HG02981 (cell line): ENCODE results near the gene AHNAK2.
"Not testable (repeated sequence)": the region's sequence is repeated elsewhere in the genome, so short reads cannot be mapped to it uniquely, and the experiment has no call there.

ENCODE experiments used
- ATAC-seq: cut with Tn5 transposase; IDR thresholded peaks from one replicate; pipeline ENCODE4 v1.9.1; 2021; ENCODE audit warnings: mild to moderate bottlenecking, moderate library complexity; ENCODE audit not compliant: unreplicated experiment

Gene AHNAK2

DNA sequence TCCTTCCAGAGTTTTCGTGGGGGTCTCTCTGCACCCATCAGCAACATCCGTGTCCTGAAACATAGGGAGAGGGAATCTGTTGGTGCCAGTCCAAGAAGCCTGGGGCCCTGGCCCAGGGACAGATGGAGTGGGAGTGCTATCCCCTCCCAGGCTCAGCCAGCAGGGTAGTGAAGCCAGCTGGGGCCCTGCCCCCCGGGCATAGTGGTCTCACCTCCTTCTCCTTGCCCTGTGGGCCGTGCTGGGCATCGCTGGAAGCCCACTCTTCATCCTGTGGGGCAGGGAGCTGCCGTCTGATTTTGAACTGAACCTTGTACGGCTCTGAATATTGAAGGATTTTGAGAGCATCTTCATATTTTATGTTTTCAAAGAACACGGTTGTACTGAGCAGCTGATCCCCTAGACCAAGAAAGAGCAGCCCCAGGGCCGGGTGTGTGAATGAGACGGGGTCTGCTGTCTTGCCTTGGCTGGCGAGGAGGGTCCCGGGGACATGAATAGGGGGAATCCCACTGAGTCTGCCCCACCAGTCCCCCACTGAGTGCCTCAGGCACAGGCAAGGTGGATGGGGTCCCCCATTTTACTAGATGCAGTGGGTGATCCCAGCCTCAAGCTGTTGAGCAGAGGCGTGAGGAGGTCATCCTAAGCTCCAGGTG is 23.3 kb downstream of the AHNAK2 start:
- no peak for ATAC-seq

DNA sequence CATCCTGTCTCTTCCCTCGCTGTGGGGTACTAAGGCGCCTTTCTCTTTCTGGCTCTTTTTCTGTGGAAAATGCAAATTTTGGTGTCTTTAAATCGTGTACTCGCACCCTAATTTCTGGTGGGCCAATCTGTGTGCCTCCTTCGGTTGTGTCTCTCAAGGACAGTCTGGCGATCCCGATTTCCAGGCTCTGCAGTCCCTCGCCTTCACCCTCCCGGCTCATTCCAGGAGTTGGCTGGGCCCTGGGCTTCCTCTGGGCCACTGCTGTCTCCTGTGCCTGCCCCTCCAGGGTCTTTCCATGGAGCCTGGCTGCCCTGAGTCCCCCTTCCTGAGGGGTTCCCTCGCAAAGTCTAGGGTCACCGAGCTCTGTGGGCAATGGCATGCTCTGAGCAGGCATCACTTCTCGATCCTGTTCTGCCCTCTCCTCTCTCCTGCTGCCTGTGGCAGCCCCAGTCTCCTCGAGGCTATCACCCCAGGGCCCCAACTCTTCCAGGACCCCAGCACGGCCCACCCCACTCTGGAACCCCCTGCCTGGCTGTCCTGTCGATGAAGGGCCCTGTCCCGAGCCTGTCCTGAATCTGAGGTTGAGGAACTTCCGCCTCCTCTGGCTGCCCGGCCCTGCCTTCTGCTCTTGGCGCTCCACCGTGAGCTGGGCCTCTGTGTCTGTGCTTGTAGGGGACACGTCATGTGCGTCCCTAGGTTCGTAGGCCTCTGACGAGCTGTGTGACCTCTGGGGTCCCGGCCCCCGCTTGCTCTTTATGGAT is 24.1 kb downstream of the AHNAK2 start:
- no peak for ATAC-seq

DNA sequence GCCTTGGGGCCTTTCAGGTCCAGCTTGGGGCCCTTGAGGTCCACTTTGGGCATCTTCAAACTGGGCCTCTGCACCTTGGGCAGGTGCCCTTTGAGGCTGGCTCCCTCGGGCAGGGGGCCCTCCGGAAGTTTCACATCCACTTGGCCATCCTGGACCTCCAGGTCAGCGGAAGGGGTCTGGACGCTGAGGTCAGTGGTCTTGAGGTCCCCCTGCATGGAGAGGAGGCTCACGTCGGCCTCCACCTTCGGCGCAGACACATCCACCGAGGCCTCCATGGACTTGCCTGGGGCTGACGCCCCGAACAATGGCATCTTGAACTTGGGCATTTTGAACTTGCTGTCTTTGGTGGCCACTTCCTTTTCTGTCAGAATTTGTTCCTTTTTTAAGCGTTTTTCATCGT is 25.1 kb downstream of the AHNAK2 start:
- ATAC-seq = no peak

DNA sequence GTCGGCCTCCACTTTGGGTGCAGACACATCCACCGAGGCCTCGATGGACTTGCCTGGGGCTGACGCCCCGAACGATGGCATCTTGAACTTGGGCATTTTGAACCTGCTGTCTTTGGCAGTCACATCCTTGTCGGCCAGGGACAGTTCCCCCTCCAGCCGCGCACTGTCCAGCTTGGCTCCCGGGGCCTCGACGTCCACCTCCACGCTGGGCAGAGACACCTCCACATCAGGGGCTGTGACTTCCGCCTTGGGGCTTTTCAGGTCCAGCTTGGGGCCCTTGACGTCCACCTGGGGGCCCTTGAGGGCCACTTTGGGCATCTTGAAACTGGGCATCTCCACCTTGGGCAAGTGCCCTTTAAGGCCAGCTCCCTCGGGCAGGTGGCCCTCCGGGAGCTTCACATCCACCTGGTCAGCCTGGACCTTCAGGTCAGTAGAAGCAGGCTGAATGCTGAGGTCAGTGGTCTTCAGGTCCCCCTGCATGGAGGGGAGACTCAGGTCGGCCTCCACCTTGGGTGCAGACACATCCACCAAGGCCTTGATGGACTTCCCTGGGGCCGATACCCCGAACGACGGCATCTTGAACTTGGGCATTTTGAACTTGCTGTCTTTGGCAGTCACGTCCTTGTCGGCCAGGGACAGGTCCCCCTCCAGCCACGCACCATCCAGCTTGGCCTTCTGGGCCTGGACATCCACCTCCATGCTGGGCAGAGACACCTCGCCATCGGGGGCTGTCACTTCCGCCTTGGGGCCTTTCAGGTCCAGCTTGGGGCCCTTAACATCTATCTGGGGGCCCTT is 26.1 kb downstream of the AHNAK2 start:
- ATAC-seq = not testable (repeated sequence)

DNA sequence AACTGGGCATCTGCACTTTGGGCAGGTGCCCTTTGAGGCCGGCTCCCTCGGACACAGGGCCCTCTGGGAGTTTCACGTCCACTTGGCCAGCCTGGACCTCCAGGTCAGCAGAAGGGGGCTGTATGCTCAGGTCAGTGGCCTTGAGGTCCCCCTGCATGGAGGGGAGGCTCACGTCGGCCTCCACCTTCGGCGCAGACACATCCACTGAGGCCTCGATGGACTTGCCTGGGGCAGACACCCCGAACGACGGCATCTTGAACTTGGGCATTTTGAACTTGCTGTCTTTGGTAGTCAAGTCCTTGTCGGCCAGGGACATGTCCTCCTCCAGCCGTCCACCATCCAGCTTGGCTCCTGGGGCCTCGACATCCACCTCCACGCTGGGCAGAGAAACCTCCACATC is 27.5 kb downstream of the AHNAK2 start:
- not testable (repeated sequence) for ATAC-seq

DNA sequence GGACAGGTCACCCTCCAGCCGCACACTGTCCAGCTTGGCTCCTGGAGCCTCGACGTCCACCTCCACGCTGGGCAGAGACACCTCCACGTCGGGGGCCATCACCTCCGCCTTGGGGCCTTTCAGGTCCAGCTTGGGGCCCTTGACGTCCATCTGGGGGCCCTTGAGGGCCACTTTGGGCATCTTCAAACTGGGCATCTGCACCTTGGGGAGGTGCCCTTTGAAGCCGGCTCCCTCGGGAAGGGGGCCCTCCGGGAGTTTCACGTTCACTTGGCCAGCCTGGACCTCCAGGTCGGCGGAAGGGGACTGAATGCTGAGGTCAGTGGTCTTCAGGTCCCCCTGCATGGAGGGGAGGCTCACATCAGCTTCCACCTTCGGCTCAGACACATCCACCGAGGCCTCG is 28.2 kb downstream of the AHNAK2 start:
- no peak for ATAC-seq

DNA sequence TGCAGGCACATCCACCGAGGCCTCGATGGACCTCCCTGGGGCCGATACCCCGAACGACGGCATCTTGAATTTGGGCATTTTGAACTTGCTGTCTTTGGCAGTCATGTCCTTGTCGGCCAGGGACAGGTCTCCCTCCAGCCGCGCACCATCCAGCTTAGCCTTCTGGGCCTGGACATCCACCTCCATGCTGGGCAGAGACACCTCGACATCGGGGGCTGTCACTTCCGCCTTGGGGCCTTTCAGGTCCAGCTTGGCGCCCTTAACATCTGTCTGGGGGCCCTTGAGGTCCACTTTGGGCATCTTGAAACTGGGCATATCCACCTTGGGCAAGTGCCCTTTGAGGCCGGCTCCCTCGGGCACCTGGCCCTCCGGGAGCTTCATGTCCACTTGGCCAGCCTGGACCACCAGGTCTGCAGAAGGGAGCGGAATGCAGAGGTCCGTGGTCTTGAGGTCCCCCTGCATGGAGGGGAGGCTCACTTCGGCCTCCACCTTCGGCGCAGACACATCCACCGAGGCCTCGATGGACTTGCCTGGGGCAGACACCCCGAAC is 28.7 kb downstream of the AHNAK2 start:
- not testable (repeated sequence) for ATAC-seq

DNA sequence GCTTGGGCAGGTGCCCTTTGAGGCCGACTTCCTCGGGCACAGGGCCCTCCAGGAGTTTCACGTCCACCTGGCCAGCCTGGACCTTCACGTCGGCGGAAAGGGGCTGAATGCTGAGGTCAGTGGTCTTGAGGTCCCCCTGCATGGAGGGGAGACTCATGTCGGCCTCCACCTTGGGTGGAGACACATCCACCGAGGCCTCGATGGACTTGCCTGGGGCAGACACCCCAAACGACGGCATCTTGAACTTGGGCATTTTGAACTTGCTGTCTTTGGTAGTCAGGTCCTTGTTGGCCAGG is 29.5 kb downstream of the AHNAK2 start:
- no peak for ATAC-seq

DNA sequence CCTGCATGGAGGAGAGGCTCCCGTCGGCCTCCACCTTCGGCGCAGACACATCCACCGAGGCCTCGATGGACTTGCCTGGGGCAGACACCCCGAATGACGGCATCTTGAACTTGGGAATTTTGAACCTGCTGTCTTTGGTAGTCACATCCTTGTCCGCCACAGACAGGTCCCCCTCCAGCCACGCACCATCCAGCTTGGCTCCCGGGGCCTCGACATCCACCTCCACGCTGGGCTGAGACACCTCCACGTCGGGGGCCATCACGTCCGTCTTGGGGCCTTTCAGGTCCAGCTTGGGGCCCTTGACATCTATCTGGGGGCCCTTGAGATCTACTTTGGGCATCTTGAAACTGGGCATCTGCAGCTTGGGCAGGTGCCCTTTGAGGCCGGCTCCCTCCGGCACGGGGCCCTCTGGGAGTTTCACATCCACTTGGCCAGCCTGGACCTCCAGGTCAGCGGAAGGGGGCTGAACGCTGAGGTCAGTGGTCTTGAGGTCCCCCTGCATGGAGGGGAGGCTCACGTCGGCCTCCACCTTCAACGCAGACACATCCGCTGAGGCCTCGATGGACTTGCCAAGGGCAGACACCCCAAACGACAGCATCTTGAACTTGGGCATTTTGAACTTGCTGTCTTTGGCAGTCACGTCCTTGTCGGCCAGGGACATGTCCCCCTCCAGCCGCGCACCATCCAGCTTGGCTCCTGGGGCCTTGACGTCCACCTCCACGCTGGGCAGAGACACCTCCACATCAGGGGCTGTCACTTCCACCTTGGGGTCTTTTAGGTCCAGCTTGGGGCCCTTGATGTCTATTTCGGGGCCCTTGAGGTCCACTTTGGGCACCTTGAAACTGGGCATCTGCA is 30.1 kb downstream of the AHNAK2 start:
- ATAC-seq = not testable (repeated sequence)

DNA sequence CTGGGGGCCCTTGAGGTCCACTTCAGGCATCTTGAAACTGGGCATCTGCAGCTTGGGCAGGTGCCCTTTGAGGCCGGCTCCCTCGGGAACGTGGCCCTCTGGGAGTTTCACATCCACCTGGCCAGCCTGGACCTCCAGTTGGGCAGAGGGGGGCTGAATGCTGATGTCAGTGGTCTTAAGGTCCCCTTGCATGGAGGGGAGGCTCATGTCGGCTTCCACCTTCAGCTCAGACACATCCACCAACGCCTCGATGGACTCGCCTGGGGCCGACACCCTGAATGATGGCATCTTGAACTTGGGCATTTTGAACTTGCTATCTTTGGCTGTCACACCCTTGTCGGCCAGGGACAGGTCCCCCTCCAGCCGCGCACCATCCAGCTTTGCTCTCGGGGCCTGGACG is 31.0 kb downstream of the AHNAK2 start:
- ATAC-seq = not testable (repeated sequence)

DNA sequence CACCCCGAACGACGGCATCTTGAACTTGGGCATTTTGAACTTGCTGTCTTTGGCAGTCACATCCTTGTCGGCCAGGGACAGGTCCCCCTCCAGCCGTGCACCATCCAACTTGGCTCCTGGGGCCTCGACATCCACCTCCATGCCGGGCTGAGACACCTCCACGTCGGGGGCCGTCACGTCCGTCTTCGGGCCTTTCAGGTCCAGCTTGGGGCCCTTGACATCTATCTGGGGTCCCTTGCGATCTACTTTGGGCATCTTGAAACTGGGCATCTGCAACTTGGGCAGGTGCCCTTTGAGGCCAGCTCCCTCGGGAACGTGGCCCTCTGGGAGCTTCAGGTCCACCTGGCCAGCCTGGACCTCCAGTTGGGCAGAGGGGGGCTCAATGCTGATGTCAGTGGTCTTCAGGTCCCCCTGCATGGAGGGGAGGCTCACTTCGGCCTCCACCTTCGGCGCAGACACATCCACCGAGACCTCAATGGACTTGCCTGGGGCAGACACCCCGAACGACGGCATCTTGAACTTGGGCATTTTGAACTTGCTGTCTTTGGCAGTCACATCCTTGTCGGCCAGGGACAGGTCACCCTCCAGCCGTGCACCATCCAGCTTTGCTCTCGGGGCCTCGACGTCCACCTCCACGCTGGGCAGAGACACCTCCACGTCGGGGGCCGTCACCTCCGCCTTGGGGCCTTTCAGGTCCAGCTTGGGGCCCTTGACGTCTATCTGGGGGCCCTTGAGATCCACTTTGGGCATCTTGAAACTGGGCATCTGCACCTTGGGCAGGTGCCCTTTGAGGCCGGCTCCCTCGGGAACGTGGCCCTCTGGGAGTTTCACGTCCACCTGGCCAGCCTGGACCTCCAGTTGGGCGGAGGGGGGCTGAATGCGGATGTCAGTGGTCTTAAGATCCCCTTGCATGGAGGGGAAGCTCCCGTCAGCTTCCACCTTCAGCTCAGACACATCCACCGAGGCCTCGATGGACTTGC is 31.9 kb downstream of the AHNAK2 start:
- not testable (repeated sequence) for ATAC-seq

DNA sequence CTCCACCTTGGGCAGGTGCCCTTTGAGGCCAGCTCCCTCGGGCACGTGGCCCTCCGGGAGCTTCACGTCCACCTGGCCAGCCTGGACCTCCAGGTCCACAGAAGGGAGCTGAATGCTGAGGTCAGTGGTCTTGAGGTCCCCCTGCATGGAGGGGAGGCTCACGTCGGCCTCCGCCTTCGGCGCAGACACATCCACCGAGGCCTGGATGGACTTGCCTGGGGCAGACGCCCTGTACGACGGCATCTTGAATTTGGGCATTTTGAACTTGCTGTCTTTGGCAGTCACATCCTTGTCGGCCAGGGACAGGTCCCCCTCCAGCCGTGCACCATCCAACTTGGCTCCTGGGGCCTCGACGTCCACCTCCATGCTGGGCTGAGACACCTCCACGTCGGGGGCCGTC is 32.9 kb downstream of the AHNAK2 start:
- not testable (repeated sequence) for ATAC-seq

DNA sequence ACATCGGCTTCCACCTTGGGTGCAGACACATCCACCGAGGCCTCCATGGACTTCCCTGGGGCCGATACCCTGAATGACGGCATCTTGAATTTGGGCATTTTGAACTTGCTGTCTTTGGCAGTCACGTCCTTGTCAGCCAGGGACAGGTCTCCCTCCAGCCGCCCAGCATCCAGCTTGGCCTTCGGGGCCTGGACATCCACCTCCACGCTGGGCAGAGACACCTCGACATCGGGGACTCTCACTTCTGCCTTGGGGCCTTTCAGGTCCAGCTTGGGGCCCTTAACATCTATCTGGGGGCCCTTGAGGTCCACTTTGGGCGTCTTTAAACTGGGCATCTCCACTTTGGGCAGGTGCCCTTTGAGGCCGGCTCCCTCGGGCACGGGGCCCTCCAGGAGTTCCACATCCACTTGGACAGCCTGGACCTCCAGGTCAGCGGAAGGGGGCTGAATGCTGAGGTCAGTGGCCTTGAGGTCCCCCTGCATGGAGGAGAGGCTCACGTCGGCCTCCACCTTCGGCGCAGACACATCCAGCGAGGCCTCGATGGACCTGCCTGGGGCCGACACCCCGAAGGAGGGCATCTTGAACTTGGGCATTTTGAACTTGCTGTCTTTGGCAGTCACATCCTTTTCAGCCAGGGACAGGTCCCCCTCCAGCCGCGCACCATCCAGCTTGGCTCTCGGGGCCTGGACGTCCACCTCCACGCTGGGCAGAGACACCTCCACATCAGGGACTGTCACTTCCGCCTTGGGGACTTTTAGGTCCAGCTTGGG is 33.6 kb downstream of the AHNAK2 start:
- ATAC-seq = not testable (repeated sequence)

DNA sequence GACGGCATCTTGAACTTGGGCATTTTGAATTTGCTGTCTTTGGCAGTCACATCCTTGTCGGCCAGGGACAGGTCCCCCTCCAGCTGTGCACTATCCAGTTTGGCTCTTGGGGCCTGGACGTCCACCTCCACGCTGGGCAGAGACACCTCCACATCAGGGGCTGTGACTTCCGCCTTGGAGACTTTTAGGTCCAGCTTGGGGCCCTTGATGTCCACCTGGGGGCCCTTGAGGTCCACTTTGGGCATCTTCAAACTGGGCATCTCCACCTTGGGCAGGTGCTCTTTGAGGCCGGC is 34.2 kb downstream of the AHNAK2 start:
- ATAC-seq = not testable (repeated sequence)

DNA sequence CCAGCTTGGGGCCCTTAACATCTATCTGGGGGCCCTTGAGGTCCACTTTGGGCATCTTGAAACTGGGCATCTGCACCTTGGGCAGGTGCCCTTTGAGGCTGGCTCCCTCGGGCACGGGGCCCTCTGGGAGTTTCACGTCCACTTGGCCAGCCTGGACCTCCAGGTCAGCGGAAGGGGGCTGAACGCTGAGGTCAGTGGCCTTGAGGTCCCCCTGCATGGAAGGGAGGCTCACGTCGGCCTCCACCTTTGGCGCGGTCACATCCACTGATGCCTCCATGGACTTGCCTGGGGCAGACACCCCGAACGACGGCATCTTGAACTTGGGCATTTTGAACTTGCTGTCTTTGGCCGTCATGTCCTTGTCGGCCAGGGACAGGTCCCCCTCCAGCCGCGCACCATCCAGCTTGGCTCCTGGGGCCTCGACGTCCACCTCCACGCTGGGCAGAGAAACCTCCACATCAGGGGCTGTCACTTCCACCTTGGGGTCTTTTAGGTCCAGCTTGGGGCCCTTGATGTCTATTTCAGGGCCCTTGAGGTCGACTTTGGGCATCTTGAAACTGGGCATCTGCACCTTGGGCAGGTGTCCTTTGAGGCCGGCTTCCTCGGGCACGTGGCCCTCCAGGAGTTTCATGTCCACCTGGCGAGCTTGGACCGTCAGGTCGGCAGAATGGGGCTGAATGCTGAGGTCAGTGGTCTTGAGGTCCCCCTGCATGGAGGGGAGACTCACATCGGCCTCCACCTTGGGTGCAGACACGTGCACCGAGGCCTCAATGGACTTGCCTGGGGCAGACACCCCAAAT is 34.8 kb downstream of the AHNAK2 start:
- ATAC-seq = not testable (repeated sequence)

DNA sequence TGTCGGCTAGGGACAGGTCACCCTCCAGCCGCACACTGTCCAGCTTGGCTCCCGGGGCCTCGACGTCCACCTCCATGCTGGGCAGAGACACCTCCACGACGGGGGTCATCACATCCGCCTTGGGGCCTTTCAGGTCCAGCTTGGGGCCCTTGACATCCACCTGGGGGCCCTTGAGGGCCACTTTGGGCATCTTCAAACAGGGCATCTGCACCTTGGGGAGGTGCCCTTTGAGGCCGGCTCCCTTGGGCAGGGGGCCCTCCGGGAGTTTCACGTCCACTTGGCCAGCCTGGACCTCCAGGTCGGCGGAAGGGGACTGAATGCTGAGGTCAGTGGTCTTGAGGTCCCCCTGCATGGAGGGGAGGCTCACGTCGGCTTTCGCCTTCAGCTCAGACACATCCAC is 35.6 kb downstream of the AHNAK2 start:
- ATAC-seq = no peak

DNA sequence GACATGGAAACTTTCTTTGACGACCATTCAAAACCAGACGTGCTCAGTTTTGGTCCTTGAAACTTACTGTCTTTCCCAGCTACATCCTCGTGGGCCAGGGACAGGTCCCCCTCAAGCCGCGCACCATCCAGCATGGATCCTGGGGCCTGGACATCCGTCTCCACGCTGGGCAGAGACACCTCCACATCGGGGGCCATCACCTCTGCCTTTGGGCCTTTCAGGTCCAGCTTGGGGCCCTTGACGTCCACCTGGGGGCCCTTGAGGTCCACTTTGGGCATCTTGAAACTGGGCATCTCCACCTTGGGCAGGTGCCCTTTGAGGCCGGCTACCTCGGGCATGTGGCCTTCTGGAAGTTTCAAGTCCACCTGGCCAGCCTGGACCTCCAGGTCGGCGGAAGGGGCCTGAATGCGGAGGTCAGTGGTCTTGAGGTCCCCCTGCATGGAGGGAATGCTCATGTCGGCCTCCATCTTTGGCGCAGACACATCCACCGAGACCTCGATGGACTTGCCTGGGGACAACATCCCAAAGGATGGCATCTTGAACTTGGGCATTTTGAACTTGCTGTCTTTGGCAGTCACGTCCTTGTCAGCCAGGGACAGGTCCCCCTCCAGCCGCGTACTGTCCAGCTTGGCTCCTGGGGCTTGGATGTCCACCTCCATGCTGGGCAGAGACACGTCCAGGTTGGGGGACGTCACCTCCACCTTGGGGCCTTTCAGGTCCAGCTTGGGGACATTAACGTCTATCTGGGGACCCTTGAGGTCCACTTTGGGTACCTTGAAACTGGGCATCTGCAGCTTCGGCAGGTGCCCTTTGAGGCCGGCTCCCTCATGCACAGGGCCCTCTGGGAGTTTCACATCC is 36.4 kb downstream of the AHNAK2 start:
- ATAC-seq = no peak
